HG03159 (cell line): ENCODE data around the gene TMEM176B.
"Not testable (repeated sequence)": the region's sequence is repeated elsewhere in the genome, so short reads cannot be mapped to it uniquely, and the experiment has no call there.

Experiments used
- ATAC-seq: cut with Tn5 transposase; IDR thresholded peaks from one replicate; pipeline ENCODE4 v1.9.1; 2021; ENCODE audit warnings: mild to moderate bottlenecking, moderate library complexity; ENCODE audit not compliant: unreplicated experiment

The TMEM176B gene

DNA sequence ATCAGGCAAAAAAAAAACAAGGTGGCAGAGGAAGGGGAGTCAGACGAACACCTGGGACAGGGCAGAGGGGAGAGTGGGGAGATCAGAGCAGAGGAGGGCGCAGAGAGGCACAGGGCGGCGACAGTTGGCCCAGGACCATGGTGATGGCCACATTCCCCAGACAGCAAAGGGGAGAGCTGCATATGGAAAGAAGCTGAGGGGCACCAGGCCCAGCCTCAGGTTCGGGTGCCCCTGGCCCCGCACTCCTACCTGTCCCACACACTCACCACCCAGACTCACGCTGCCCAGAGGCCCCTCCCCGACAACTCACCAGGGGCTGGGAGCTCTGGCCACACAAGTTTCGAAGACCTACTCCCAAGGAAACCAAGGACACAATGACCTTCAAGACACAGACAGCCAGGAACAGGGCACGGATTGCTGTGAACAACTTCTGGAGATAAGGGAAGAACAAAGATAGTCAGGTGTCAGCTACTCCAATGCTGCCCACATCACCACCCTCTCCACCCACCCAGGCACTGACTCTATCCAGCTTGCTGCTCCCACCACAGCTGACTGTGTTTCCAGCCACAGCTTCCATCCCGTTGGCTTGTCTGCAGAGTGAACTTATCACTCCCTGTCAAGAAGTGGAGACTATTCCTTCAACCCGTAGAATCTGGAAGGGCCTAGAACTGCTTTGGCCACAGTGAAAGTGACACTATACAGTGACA lies 8.3 kb downstream of the TMEM176B start:
- no peak for ATAC-seq

DNA sequence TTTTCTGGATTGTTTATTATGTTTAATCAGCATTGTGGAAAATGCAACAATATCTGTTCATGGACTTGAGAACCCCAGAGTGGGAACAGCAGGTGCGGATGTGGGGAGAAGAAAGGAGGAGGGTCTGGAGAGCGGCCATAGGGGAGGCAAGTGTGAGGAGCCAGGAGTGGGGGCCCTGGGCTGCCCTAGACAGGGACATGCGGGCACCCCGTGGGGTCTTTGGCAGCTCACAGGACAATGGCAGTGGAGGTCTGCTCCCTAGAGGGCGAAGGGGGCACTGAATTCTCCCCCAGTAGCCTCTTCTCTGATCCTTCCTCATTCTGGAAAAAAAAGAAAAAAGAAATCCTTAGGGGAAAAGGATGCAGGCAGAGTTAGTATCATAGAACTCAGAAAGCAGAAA lies 8.9 kb downstream of the TMEM176B start:
- ATAC-seq, result no peak

DNA sequence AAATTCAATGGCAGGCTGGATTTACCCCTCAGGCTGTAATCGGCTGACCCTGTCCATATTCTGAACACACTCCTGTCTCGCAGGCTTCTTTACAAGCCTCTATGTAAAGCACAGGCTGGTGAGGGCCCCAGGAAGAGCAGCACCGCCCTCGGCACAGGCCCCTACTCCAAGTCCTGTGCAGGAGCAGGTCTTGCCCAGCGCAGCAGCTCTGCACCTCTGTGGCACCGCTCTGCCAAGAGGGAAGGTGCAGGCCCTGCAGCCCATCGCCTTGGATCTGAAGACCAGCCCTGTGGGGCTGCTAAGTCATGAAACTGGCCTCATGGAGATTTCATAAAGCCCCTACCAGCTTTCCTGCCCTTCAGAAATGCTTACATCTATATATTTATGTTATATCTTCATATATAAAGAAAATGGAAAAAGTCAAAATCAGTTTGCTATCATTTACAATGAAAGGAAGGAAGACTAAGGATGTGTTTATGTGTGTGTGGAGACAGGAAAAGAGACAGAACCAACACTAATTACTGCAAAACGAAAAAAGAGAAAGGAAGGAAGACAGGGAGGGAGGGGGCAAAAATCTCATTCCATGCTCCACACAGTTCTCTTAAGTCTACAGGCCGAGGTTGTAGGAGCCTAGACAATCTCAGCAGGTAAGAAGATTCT lies 9.6 kb downstream of the TMEM176B start:
- no peak for ATAC-seq

DNA sequence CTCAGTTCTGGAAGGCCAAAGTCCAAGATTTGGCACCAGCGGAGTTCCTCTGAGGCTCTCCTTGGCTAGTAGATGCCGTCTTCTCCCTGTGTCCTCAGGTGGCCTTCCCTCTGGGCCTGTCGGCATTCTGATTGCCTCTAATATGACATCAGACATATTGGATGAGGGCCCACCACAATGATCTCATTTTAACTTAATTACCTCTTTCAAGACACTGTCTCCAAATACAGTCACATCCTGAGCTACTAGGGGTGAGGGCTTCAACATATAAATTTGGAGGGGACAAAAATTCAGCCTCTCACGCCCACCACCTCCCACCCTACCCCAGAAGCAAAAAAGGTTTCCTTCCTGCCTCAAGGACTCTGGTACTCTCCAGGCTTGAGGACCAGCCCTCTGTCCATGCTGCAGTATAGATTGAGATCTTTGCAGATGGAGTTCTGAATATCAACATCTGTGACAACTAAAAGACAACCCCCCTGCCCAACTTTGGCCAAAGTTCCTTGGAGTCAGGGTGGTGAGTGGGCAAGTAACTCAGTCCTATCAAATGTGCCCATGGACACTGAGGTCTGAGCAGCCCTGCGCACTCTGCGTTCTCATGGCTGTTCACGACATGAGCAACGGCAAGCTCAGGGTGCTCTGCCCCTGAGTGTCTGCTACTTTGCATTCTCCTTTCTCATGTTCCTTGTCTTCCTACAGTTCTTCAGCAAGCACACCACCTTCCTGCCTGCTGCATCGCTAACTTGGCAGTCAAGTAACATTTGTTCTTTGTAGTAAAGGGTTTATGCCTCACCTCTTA lies 11.5 kb downstream of the TMEM176B start:
- ATAC-seq, result no peak

DNA sequence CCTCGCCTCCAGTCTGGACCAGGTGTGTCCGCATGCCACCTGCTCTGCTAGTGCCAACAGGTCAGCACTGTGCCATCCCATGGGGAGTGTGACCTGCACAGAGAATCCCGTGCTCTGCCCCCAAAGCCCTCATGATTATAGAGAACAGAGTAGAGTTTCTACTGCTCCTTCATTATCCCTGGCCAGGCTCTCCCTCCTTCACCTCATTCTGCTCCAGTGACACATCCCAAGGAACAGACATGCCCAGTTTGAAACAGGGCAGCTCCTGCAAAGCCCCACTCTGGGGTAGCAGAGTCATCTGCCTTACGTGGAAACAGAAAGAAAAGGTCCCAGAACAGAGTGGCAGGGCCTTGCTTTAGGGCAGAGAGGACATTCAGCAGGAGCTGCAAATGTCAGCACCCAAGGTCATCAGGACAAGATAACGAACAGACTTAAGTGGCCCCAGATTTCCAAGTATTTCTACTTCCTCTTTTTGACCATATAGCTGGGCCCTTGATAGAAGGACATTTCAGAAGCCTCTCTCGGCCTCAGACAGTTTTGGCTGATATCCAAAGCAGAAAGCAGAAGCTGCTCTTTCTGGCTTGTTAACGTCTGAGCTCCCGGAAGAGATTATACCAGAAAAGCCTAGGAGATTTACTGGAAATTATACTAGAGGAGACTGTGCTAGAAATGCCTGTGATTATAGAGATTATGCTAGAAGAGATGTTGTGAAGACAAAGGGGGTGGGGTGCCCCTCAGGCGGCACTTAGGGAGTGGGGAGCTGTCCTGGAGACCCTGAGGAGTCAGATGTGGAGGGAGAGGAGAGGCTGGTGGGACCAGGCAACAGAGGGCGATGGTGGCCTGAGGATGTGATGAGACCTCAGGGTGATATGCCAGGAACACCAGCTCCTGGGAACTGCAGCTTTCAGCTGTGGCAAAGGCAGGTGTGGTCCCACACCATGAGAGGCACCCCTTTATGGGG lies 12.6 kb downstream of the TMEM176B start:
- ATAC-seq, result peak; percentile 58

DNA sequence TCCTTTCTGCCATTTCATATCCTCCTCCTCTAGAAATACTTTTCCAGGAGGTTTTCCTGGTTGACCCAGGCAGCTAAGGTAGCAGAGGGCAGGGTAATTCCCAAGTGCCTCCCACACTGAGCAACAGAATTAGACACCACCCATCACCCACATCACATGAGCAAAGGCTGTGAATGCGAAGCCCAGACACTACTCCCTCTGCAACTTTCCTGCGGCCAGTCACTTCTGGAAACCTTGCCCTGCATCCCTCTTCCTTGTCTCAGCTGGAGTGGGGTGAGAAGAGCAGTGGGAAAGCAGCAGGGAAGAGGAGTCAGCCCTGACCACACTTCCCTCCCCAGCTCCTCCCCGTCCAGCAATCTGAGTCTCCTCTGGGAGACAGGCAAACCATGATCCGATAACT lies 15.2 kb downstream of the TMEM176B start:
- no peak for ATAC-seq

DNA sequence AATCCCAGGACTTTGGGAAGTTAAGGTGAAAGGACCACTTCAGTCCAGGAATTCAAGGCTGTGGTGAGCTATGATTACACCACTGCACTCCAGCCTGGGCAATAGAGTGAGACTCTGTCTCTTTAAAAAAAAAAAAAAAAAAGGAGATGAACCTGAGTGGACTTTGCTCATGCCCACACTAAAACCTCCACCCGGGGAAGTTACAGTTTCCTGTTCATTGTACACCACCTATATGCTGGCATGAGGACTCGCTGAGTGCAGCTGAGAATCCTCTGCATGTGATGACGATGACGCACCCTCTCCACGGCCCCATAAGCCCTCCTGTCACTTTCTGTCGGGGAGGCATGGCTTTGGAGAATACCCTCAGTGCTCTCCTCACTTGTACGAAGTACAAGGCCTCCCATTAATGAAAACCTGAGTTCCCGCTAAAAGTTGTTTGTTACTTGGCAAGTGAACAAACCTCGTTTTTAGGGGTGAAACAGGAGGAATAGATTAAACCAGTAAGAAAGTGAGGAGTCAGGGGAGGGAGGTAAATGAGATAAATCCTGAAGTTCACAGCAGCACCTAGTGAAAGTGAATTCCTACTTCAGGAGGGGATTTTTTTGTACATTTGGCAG lies 15.9 kb downstream of the TMEM176B start:
- no peak for ATAC-seq

DNA sequence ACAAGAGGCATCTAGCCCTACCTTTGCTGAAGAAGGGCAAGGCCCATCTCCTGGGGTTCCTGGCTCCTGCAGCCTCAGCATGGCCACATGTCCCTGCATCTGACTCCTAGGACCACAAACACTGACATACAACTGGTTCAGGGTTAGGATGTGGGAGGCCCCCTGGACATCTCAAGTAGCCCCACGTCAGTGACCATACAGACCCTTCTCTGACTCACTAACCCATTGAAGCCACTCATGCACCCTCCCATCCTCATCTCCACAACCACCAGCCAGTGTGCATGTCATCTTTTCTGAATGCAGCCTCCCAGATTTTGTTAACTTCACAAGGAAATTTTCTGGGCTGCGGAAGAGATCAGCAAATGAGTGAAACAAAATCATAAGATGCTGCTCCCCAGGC lies 18.2 kb downstream of the TMEM176B start:
- ATAC-seq, result no peak

DNA sequence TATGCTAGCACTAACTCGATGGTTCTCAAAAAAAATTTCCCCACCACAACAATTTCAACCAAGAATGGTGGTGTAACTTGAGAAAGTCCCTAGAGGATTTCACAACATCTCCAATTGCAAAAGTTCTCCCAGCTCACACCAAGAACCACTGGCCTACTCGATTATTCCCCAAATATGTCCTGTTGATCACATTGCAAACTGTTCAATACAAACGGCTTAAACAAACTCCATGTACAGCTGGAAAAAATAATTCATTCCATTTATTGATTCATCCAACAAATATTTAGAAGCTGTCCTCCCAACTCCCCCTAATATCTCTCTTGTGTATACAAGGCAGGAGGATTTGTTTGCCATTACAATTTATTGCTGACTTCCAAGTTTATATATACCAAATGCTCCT lies 19.1 kb downstream of the TMEM176B start:
- no peak for ATAC-seq

DNA sequence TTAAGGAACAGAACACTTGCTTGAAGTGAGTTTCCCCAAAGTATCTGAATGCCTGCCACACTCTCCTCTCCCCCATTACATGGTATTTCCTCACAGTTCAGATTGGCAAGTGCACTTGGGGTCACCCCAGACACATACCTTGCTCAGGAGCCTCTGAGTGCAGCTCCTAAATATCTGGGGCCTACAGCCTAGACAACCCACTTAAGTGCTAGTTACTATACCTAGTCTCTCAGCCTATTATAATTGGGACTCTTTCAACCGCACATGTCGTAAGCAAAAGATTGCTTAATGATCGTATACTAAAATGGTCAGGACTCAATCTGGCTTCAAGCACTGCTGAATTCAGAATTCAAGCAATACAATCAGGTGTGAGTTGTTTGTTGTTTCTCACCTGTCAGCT lies 19.9 kb downstream of the TMEM176B start:
- no peak for ATAC-seq

DNA sequence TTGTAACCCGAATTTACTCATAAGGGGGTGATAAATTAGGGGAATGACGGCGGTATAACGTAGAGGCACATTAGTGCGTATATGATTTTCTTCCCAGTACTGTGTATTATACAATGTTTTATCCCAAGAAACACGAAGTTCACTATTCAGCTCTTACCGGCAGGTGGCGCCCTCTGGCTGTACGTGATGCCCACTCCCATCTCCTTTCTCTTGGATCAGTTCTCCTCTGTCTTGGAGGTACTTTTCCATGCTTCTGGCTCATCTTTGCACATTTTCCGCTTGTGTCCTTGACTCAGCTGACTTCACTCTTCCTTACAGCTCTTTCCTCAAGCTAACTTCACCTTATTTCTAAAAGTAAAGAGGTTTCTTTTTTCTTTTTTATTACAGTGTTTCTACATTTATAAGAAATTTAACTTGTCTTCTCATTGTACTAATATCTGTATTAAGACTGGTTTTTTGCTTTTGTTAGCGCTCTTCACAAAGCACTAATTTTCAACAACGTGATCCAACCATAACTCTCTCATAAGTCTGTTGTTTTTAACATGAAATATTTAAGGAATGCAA lies 21.3 kb downstream of the TMEM176B start:
- no peak for ATAC-seq

DNA sequence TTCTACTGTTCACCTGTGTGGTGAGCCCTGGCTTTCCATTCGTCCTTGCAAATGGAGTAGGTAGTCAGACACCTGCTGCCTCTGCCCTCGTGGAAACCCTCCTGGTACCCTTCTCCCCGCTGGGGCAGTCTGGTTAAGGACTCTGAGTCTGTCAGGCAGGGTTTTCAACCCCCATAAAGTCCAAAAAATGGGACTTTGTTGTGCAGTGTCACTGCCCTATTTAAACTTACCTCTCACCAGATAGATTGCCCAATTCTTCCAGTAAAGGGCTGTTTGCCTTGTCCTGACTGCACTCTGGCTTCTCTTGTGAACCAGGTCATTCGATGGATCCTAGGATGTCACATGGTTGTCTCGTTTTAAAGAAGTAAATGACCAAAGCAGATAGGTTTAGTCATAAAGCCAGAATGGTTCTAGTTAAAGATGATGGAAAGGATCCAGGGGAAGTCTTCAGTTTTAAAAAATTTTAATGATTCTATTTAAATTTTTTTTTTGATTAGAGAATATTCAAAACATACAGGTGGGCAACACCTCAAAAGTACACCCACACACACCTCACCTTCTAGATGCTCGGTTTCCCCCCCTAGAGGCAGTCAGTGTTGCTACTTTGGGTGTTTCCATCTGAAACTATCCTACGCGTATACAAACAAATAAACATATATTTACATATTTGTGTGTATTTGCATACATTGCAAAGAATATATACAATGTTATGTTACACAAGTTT lies 22.0 kb downstream of the TMEM176B start:
- ATAC-seq, result no peak

DNA sequence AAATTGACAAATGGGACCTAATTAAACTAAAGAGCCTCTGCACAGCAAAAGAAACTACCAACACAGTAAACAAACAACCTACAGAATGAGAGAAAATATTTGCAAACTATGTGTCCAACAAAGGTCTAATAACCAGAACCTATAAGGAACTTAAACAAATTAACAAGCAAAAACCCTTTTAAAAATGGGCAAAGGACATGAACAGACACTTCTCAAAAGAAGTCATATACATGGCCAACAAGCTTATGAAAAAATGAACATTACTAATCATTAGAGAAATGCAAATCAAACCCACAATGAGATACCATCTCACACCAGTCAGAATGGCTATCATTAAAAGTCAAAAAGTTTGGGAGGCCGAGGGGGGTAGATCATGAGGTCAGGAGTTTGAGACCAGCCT lies 26.0 kb downstream of the TMEM176B start:
- ATAC-seq, result not testable (repeated sequence)

DNA sequence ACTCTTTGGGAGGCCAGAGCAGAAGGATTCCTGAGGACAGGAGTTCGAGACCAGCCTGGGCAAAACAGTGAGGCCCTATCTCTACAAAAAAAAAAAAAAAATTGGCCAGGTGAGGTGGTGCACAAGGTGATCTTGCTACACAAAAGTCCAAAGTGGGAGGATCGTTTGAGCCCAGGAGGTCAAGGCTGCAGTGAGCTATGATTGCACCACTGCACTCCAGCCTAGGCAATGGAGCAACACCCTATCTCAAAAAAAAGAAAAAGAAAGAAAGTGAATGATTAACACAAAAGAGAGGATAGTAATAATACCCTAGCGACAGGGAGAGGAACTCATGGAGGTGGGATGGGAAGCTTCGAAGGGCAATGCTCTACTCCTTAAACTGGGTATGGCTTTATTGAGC lies 30.4 kb downstream of the TMEM176B start:
- no peak for ATAC-seq

DNA sequence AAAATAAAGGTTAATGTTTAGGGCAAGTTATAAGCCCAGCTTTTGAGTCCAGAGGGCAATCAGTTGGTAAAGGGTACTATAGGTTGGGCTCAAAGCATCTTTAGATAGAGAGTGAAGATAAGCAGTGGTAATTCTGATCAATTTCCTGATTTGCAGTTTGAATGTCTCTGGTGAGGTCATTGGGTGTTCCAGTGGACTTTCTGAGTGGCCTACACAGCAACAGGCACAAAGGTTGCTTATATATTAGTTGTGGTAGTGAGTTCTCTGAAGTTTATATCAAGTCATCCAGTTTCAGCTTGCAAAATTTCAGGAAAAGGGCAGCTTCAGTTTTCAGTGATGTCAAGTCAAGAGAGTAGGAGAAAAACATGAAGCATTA lies 33.8 kb downstream of the TMEM176B start:
- no peak for ATAC-seq

DNA sequence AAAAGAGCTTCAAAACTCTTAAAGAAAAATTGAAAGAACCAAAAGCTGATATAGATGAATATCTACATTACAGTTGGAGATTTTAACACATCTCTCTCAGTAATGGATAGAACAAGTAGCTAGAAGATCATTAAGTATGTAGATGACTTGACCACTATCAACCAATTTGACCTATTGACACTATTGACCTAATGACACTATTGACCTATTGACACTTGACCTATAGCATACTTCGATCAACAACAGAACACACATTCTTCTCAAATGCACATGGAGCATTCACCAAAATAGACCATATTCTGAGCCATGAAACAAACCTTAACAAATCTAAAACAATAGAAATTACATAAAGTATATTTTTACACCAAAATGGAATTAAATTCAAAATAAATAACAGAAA lies 40.7 kb downstream of the TMEM176B start:
- no peak for ATAC-seq

DNA sequence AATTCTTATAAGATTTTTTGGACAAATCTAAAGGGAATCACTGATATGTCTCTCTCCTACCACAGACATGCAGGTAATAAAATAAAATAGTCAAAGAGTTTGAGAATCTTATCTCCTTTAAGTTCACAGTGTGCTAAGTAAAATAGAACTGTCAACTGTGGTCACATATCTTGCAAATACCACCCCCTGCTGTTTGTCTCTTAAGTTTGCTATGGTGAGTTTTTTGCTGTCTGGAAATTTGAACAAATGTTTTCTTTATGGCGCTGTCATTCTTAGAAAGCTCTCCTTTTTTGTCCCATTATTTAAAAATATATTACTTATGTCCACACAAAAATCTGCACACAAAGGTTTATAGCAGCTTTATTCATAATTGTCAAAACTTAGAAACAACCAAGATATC lies 43.3 kb downstream of the TMEM176B start:
- ATAC-seq, result no peak

DNA sequence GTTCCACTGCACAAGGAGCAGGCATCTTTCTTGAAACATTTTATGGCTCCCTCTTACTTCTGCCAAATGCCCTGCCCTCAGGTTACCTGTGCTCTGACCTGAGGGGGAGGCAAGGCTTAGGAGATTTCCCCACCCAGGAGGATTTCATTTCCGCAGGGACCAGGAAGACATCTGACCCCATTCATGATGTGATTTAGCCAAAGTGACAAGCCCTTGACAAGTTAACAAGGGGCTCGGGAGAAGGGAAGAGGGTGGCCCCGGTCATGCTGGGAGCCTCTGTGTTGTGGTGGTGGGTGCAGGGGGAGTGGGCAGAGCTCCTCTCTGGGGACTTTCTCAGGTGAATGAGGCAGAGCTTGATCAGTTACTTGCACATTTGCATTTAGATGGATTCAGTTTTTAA lies 44.0 kb downstream of the TMEM176B start:
- no peak for ATAC-seq

DNA sequence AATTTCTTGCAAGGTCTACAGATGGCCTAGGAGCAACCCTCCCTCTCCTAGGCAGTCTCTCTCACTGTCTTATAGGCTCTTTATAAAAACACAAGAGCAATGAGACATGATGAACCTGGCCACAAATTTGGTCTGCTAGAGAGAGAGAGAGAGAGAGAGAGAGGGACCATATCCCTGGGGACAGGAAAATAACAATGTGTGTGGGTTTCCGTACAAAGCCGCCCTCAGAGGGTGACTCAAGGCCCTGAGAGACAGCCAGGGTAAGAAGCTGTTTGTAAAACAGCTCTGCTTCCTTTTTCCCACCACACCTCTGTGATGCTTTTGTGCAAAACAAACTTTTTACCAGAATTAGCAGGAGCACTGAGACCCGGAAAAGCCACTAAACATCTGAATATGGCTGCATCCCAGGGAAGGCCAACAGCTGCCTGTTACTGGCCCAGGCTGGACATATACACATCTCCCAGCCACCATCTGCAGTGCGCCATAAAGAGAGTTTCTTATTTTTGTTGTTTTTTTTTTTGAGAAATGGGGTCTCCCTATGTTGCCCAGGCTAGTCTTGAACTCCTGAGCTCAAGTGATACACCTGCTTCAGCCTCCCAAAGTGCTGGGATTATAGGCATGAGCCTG lies 44.6 kb downstream of the TMEM176B start:
- ATAC-seq, result no peak
